ENCODE measurements around the gene ZDHHC3.

DNA sequence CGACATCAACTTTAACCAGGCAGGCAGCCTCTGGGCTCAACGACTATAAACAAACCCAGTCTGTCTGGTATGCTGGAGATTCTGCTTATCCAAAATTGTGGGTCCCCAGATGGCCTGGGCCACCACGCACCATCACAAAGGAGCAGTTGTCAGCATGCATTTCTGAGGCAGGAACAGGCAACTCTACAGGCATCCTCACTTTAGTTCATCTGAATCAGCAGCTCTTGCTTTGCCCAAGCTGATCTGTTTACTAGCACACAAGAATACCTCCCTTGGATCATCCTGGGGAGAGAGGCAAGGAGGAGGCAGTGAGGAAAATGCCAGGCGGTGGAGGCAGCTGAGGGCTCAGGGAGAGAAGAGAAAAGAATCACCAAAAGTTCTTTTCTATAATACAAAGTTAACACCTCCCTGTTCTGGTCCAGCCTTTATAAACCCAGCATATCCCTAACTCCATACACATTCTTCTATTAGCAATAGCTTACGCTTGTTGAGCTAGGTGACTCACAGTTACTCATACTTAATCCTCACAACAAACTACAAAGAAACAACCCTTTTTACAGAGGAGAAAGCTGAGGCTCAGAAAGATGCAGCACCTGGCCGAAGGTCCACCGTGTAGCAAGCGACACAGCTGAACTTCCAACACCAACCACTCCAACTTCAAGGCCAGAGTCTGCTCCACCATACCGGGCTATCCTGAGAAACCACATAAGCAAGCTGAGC is 33.6 kb downstream of the ZDHHC3 start:
- TF ChIP-seq POLR2A (IDR thresholded peaks at IDR 0.05): no peak
- TF ChIP-seq, protein P1, sequence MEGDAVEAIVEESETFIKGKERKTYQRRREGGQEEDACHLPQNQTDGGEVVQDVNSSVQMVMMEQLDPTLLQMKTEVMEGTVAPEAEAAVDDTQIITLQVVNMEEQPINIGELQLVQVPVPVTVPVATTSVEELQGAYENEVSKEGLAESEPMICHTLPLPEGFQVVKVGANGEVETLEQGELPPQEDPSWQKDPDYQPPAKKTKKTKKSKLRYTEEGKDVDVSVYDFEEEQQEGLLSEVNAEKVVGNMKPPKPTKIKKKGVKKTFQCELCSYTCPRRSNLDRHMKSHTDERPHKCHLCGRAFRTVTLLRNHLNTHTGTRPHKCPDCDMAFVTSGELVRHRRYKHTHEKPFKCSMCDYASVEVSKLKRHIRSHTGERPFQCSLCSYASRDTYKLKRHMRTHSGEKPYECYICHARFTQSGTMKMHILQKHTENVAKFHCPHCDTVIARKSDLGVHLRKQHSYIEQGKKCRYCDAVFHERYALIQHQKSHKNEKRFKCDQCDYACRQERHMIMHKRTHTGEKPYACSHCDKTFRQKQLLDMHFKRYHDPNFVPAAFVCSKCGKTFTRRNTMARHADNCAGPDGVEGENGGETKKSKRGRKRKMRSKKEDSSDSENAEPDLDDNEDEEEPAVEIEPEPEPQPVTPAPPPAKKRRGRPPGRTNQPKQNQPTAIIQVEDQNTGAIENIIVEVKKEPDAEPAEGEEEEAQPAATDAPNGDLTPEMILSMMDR (IDR thresholded peaks at IDR 0.05): no peak

Data from adrenal gland (tissue), 5 donors.